DMS 273 (cell line): ENCODE results near the gene NPPB.

Source experiments
- DNase-seq: peaks from one replicate; lab custom pipeline; 2025; ENCODE audit not compliant: unreplicated experiment; lab: John Stamatoyannopoulos, UW

Gene NPPB

DNA sequence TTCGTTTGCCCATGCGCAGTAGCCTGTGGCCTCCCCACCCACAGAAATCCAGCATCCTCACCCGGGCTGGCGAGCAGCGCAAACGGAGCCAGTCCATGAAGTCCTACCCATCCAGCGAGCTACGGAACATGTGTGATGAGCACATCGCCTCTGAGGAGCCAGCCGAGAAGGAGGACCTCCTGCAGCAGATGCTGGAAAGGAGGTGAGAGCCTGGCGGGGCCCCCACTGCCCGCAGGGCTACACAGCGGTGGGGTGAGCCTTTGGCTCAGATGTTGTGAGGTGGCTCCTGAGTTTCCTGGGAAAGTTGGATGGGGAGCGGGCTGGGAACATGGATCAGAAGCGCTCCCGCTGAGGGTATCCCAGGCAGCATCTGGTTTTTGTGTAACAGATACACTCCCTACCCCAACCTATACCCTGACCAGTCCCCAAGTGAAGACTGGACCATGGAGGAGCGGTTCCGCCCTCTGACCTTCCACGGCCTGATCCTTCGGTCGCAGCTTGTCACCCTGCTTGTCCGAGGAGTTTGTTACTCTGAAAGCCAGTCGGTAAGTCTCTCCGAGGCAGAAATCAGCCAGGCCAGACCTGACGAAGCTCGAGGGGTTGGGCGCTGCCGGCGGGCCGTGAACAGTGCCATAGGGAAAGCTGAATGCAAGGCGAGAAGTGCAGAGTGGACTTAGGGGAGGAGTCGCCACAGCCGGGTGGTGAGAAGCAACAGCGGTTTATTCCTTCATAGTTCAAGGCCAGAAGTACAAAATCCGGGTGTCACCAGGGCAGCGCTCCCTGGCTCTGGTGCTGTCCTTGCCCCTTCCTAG is 21.6 kb downstream of the NPPB start:
- no peak for DNase-seq

DNA sequence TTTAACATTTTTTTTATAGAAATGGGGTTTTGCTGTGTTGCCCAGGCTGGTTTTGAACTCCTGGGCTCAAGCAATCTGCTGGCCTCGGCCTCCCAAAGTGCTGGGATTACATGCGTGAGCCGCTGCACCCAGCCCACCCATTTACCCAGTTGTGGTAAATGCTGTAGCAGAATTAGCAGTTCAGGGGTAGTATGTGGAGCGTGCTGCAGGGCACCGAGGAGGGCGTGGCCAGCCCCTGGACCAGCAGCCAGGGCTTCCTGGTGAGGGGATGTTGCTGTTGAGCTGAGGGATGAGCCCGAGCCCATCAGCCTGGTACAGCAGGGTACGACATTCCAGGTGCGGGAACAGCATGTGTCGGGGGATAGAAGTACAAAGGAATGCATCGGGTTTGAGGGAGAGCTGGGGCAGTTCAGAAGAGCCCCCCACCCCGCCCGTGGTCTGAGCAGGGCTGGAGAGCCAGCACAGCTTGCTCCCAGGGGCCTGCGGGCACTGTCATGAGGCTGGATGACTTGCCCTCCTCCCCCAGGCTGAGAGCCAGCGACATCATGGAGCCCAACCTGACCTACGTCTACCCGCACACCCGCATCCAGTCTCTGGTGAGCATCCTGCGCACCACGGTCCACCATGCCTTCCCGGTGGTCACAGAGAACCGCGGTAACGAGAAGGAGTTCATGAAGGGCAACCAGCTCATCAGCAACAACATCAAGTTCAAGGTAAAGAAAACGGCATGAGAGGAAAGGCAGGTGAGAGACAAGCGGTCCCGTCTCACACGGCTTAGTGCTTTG is 23.1 kb downstream of the NPPB start:
- no peak for DNase-seq

GRCh38 chr1:11833900-11834299 is 24.8 kb downstream of the NPPB start:
- DNase-seq: no peak

GRCh38 chr1:11833497-11833896 is 25.2 kb downstream of the NPPB start:
- DNase-seq: no peak

- DNase-seq: no peak
Measured at GRCh38 chr1:11831945-11832725, 26.6 kb downstream of the NPPB start.

DNA sequence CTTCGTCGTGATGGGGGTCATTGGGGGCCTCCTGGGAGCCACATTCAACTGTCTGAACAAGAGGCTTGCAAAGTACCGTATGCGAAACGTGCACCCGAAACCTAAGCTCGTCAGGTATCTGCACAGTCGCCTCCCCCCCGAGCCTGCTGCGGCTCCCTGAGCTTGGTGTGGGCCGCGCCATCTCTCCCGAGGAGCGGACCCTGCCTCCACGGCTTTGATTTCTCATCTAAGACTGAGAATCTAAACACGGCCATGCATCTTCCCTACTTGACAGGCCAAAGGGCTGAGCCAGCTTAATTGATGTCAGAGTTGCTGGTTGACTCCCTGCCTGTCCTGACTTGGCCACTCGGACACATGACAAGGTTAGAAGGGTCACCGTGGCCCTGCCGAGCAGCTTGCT is 30.2 kb downstream of the NPPB start:
- no peak for DNase-seq

DNA sequence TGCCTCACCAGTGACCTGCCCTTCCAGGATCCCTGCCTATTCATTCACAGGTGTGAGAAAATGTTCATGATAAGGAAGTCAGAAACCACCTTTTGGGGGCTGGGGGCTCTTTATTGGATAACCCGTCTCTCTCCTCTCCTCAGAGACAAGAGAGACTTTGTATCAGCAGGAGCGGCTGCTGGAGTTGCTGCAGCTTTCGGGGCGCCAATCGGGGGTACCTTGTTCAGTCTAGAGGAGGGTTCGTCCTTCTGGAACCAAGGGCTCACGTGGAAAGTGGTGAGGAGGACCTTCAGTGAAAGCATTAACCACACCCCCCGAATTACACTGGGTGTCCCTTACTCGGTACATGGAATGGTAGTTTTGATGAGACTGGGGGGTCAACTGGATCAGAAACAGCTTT is 31.8 kb downstream of the NPPB start:
- no peak for DNase-seq

DNA sequence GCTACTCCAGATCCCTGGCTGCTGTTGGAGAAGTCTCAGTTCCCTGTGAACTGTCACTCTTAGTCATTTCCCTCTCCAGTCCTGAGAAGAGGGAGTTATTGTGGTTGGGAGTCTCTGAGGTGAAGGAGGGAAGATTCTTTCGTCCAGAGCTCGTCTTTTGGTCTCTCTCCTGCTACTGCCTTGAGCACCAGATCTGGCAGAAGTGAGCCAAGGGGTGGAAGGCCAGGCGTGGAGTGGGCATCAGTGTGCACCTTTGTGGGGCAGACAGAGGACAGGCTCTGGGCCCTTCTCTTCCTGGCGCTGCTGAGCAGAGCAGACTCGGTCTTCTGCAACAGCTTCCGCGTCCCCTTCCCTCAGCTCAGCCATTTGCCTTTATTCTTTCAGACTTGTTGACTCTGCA is 33.6 kb downstream of the NPPB start:
- DNase-seq: no peak

DNA sequence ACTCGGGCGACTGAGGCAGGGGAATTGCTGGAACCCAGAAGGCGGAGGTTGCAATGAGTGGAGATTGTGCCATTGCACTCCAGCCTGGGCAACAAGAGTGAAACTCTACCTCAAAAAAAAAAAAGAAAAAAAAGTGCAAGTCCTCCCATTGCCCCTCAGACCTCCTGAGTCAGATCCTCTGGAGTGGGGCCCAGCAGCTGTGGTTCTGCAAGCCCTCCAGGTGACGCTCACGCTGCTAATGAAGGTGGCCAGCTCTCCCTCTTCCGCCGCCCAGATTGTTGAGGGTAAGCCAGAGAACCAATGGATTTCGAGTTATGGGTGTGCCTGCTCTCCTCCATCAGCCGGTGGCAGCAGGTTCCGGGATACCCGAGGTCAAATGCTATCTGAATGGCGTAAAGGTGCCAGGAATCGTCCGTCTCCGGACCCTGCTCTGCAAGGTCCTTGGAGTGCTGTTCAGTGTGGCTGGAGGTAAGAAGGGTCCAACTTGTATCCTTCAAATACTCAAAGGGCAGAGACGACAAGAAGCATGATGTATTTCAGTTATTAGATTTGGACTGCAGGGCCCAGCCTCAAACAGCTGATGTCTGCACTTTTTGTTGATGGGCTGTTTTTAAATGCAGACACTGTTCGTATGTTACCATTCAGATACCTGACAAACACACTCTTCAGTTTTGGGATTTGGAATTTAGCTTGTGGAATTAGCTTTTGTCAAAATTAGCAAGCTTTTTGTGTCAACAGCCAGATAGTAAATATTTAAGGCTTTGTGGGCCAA is 35.2 kb downstream of the NPPB start:
- no peak for DNase-seq

DNA sequence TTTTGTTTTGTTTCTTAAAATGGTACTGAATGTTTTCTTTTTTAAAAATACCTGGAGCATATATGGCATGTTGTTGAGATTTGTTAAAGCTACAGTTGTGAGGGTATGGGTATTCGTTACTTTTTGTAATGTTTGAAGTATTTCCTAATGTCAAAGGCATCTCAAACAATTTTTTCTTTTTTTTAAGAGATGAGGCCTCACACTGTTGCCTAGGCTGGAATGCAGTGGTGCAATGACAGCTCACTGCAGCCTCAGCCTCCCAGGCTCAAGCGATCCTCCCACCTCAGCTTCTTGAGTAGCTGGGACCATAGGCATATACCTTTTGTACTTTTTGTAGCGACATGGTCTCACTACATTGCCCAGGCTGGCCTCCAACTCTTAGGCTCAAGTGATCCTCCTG is 36.7 kb downstream of the NPPB start:
- DNase-seq: no peak

GRCh38 chr1:11817192-11817591 is 41.6 kb downstream of the NPPB start:
- no peak for DNase-seq

GRCh38 chr1:11813021-11813420 is 45.7 kb downstream of the NPPB start:
- no peak for DNase-seq
